ENCODE results near the gene HEXB. TPM values are rescaled to one million over a fixed set of nuclear protein-coding genes. Genes with fewer than 3 reads are reported as not detected.

Gene HEXB
- total RNA-seq, 4 donors from 2014 or later: 89.3 to 462 (median 184) TPM

DNA sequence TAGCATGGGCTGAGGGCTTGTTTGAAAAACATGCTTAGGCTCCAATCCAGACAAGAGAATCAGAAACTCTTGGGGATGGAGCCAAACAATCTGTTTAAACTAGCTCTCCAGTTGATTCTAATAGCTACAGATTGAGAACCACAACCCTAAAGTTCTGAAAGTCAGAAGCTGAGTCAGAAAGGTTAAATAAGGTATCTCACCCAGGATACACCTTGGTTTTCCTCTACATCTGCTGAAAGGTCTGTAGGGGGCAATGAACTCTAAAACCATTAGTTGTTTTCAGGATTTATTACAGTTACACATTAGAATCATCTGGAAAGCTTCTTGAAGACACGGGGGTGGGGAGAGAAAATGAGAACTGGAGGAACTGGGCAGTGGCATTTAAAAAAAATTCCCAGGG is 76.2 kb downstream of the HEXB start:
- TF ChIP-seq, protein P1, sequence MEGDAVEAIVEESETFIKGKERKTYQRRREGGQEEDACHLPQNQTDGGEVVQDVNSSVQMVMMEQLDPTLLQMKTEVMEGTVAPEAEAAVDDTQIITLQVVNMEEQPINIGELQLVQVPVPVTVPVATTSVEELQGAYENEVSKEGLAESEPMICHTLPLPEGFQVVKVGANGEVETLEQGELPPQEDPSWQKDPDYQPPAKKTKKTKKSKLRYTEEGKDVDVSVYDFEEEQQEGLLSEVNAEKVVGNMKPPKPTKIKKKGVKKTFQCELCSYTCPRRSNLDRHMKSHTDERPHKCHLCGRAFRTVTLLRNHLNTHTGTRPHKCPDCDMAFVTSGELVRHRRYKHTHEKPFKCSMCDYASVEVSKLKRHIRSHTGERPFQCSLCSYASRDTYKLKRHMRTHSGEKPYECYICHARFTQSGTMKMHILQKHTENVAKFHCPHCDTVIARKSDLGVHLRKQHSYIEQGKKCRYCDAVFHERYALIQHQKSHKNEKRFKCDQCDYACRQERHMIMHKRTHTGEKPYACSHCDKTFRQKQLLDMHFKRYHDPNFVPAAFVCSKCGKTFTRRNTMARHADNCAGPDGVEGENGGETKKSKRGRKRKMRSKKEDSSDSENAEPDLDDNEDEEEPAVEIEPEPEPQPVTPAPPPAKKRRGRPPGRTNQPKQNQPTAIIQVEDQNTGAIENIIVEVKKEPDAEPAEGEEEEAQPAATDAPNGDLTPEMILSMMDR (IDR thresholded peaks at IDR 0.05; ENCODE audit: low read depth): no peak

DNA sequence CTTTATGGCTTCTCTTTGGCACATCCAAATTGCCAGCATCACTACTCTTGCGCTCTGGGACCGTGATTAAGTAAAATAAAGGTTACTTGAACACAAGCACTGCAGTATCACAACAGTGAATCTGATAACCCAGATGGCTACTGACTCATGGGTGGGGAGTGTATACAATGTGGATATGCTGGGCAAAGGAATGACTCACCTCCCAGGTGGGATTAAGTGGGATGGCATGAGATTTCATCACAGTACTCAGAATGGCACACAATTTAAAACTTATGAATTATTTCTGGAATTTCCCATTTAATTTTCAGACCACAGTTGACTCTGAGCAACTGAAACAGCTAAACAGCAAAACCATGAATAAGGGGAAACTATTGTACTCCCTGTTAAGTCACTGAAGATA is 77.6 kb downstream of the HEXB start:
- TF ChIP-seq, protein P1 (IDR thresholded peaks at IDR 0.05; ENCODE audit: low read depth): no peak

DNA sequence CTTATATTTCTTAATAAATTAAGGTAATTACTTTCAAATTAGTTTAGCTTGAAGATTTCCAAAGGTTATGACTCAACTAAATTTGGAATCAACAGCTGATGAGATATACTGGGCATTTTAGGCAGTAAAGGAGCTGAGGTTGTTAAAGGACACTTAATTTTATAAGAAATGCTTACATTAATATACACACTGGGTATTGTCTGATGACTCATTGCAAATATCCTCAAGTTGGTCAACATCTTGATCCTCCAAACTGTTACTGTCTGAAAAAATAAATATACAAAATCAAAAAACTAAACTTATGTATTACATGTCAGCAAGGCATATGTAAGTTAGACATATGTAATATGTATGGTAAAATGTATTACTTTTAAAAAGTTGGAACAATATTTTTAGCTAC is 78.5 kb downstream of the HEXB start:
- TF ChIP-seq, protein P1 (IDR thresholded peaks at IDR 0.05; ENCODE audit: low read depth): no peak

DNA sequence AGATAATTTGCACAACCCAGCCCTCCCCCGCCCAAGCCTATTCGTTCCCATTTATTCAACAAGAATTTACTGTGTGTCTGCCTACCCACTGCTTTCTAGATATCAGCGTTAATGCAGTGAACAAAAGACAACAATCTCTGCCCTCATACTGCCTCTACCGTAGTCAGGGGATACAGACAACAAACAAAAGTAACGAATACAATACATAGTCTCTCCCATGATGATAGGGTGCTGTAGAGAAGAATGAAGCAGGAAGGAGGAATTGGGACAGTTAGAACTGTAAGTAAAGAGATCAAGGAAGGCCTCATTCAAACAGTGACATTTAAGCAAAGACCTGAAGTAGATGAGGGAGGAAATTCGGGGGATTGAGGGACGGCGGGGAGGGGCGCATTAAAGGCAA is 80.2 kb downstream of the HEXB start:
- TF ChIP-seq, protein P1 (IDR thresholded peaks at IDR 0.05; ENCODE audit: low read depth): no peak

DNA sequence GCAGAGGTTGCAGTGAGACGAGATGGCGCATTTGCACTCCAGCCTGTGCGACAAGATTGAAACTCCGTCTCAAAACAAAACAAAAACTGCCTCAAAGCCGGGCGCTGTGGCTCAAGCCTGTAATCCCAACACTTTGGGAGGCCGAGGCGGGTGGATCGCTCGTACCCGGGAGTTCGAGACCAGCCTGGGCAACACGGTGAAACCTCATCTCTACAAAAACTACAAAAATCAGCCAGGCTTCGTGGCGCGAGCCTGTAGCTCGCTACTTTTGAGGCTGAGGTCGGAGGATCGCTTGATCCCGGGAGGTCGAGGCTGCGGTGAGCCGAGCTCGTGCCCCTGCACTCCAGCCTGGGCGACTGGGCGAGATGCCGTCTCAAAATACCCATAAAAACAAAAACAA is 80.9 kb downstream of the HEXB start:
- TF ChIP-seq, protein P1 (IDR thresholded peaks at IDR 0.05; ENCODE audit: low read depth): no peak

DNA sequence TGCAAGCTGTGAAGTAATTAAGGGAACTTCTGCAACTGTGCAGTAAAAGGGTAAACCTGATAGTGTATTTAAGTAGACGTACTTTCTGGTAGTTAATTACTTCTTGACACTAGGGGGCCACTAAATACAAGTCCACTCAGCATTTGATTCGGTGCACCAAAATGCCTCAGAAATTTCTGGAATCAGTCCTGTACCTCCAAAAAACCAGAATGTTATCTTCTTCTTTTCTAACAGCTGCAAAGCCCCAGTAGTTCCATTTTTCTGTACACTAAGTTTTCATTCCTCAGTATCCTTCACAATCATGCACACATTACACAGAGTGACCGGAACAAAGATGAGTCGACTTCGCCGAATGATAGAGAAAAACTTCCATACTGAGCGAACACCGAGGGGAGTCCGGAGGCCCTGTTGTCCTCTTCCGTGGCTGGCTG is 81.4 kb downstream of the HEXB start:
- TF ChIP-seq, protein P1 (IDR thresholded peaks at IDR 0.05; ENCODE audit: low read depth): no peak

DNA sequence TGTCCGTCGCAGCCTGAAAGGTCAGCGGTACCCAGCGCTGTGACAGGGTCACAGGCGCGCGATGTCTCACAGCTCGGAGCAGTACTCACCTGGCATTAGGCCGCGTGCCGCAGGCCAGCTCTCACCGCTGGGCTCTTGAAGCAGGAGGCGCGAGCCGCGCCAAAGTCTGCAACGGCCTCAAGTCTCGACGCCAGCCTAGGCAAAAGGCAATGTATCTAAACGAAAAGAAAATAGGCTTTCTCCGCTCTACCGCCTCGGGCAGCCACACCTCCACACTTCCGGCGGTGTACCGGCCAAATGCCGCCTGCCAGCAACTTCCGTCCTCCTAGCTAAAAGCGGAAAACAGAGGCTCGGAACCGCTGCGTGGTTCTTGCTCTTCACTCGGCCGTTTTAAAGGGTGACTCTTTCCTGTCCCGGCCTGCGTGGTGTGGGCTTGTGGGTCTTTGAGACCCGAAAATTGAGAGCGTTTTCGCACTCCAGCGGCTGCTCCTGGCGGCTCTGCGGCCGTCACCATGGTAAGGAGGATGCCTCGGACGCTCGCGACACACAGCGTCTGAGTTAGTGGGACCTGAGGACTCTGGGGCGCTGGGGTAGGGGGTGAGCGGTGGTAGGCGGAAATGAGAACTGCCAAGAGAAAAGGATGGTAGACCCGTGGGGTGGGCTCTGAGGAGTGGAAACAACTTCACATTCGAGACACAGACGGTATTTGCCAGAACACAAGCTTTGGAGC is 82.0 kb downstream of the HEXB start, which contains the start of the genes GFM2 and NSA2:
Gene GFM2 (minus strand): TSS at position 269 of the 730 bp plus-strand sequence. CDS start 3,375 bp downstream, outside the sequence.
Gene NSA2 (plus strand): TSS at position 401 of the 730 bp plus-strand sequence. CDS start 112 bp downstream, at position 513.
- TF ChIP-seq, protein P1 (IDR thresholded peaks at IDR 0.05; ENCODE audit: low read depth): no peak

Measured in subcutaneous adipose tissue (tissue), 4 donors.